Midbrain (tissue), 1 donor: ENCODE results near the gene SIRT5.

Source experiments
- DNase-seq: peaks from one replicate; lab custom pipeline; 2025; lab: John Stamatoyannopoulos, UW

Gene SIRT5

DNA sequence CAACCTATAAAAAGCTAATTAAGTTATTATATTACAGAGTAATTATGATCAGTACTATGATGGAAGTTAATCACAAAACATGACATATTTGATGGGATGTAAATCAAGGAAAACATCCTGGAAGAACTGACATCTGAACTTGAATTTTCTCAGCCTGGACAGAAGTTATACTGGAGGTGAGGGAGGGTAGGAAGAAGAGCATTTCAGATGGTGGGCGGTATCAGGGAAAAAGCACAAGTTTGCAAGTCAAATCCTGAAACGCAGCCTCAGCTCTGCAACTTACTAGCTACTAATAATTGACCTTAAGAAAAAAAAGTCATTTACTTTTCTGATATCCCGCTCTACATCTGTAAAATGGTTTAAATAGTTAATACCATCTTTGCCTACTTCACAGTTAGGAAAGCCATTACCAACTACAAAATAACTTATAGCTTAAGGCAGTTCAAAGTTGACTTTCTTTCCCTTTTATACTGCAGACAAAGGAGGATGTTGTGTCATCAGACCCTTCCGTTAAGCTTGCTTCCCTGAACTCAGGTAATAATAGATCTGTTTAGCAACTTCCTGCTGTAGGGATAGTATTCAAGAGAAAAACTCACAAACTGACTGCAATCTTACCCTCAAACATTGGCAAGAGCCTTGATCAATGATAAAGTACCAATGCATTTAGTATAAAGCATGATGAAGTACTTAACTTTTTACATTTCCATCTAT, 61.7 kb downstream of the SIRT5 start:
- DNase-seq, result no peak

DNA sequence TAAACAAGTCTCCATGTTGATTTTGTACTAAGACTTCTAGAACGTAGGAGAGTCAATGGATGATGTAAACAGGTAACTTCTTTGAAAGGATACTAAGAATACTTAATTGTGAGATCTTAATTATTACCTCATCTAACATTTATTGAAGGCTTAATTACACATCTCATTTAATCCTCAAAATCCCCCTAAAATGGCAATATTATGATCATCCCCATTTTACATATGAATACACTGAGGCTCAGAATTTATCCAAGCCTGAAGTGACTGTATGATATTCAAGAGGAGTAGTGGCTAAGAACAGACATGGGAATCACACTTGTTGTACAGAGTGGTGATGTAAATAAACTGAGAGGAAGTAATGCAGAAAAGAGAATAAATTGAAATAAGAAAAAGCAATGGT, 63.6 kb downstream of the SIRT5 start:
- DNase-seq, result no peak

- DNase-seq, result no peak
Observed at GRCh38 chr6:13638626-13639025, 64.2 kb downstream of the SIRT5 start.

GRCh38 chr6:13641315-13641714, 66.9 kb downstream of the SIRT5 start:
- no peak for DNase-seq

- DNase-seq, result no peak
Observed at GRCh38 chr6:13643125-13643524, 68.7 kb downstream of the SIRT5 start.

GRCh38 chr6:13648850-13649249, 74.4 kb downstream of the SIRT5 start:
- no peak for DNase-seq

GRCh38 chr6:13649393-13649792, 75.0 kb downstream of the SIRT5 start:
- DNase-seq, result no peak

GRCh38 chr6:13653296-13653695, 78.9 kb downstream of the SIRT5 start:
- DNase-seq, result no peak

DNA sequence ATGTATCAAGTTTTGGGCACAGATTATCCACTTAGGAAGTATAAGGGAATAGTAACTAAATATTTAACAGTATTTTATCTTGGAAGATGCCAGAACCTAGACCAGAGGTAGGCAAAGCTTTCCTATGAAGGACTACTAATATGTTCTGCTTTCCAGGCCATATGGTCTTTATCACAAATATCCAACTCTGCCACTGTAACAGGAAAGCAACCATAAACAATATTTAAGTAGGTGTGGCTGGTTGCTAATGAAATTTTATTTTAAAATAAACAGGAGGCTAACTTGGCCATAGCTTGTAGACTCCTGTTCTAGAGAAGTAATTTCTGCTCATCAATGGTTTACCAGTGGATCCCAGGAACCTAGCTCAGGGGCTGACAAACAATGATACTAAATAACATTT, 80.1 kb downstream of the SIRT5 start:
- DNase-seq, result no peak

GRCh38 chr6:13655700-13656099, 81.3 kb downstream of the SIRT5 start:
- DNase-seq, result no peak

DNA sequence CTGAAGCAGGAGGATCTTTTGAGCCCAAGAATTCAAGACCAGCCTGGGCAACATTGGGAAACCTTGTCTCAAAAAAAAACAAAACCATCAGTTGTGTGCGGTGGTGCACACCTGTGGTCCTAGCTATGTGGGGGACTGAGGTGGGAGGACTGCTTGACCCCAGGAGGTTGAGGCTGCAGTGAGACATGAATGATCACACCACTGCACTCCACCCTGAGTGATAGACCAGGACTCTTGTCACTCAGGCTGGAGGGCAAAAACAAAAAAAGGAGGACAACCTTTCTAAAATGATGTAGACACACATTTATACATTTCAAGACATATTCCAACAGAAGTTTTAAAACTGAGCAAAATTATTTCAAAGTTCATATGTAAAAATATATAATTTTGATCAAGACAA, 85.9 kb downstream of the SIRT5 start:
- no peak for DNase-seq

- no peak for DNase-seq
Observed at GRCh38 chr6:13660893-13661292, 86.5 kb downstream of the SIRT5 start.

- no peak for DNase-seq
Observed at GRCh38 chr6:13661647-13662046, 87.2 kb downstream of the SIRT5 start.

GRCh38 chr6:13662651-13663334, 88.4 kb downstream of the SIRT5 start:
- DNase-seq, result no peak

DNA sequence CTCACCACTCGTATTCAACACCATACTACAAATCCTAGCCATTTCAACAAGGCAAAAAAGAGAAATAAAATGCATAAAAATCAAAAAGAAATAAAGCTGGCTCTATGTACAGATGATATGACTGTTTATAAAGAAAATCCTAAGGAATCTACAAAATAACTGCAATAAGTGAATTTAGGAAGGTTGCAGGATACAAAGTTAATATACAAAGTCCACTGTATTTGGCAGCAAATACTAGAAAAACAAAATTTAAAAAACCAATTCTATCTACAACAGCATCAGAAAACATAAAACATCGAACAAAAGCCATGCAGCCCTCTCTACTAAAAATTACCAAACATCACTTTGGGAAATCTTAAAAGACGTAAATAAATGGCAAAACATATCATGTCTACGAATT, 89.6 kb downstream of the SIRT5 start:
- DNase-seq, result no peak
